HG03139 (cell line): ENCODE data around the gene PYGB.
"Not testable (repeated sequence)": the region's sequence is repeated elsewhere in the genome, so short reads cannot be mapped to it uniquely, and the experiment has no call there.

Experiments used
- ATAC-seq: cut with Tn5 transposase; IDR thresholded peaks from one replicate; pipeline ENCODE4 v1.9.1; 2021; ENCODE audit not compliant: unreplicated experiment

Gene PYGB

DNA sequence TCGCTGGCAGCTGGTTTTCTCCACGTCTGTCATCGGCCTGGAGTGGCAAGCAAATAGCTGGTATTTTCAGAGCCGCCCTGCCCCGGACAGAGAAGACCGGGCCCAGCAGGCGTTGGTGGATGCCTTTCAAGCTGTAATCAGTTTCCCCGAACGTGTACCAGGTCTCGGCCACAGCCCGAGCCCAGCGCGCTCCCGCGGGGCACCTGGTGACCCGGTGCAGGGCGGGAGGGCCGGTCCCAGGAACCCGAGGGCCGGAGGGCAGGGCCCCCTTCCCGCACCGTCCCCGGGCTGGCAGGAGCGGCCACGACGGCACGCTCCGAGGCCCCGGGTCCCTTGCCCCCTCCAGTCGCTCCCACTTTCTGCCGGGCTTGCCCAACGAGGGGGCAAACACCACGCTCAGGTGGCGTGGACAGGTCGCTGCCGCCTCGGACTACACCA lies 348 bp upstream of the PYGB start:
- ATAC-seq = peak; percentile 18

DNA sequence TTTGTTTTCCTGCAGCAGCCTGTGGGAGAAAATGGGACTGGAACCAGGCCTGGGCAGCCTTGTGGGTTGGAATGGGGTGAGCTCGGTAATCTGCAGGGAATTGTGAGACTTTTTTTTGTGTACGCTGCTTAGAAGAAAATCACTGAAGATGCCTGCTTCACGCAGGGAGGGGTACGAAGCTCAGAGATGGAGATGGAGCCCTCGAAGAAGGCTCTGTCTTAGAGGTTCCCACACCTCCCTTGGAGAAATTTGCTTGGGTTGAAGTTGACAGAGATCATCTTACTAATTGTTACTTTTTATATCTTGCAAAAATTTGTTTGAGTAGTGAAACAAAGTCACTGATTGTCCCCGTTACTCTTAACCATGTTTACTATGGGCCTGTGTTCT lies 894 bp downstream of the PYGB start:
- no peak for ATAC-seq

DNA sequence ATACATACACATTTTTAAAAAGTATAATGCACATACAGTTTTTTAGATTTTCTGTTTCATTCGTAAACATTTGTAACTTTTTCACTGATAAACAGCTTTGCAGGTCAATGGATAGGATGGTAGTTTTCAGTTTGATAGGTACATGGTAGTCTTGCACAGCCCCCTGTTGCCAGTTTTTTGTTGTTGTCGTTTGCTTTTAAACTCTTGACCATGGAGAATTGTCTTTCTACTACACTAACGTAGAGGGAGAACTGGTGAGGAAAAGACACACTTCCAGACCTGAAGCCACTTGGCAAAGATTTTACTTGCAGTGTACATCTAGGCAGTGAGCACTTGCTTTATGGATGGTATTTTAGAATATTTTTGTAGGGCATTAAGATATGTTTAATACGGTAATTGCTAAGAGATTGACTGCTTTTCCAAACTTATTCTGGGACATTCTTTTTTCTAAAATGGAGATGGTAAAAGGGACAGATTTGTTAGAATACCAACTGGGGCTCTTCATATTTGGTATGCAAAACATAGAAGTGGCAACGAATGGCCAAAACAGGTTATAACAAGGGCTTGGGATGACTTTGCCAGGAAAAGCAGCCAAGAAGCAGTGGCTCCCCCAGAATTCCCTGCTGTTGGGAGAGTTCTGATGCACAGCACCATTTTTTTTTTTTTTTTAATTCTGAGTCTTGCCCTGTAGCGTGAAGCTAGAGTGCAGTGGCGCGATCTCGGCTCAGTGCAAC lies 1.5 kb downstream of the PYGB start:
- no peak for ATAC-seq

DNA sequence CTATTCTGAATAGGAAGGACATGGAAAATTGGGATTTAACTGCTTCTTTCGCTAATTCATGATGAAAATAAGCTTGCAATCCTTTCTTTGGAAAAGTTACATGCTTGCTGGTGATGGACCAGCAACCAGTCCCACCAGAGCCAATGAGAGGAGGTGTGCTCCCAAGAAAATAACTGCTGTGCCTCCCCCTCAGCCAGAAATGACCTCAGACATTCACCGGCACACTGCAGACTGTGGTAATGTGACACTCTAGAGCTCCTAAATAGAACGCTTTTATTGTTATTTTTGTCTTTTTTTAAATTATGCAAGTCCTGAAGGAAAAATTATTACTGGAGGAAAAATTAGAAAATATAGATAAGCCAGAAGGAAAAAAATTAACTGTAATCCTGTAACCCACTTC lies 2.6 kb downstream of the PYGB start:
- ATAC-seq = no peak

DNA sequence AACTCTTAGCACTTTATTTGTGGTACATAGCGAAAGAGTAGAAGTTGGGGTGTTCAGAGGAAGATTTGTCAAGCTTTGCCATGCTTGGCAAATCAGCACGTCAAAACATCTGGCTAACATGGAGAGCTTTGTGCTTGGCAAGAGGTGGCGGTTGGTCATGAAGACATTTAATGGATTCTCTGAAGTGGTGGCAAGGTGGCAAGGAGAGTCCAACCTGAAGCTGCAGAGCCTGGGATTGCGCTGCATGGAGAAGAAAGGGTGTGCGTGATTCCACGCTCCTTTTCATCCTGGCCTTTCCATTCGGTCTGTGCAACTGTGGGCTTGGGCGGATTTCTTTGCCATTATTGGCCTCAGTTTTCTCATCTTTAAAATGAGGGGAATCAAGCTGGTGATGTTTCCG lies 3.1 kb downstream of the PYGB start:
- no peak for ATAC-seq

DNA sequence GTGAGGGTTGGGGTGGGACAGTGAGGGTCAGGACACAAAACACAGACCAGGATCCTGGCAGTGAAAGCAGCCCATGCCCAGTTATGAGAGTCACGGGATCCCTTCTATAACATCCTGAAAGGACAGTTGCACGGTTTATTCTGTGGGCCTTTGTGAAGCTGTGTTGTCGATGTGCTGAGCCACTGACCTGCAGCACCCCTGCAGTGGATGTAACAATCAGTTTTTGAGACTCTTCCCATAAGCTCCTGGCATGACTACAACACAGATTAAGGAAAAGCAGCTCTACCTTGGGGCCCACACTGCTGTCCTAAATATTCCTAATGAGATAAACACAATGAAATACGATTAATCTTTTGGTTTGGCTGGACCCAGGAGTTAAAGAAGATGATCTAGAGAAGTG lies 3.7 kb downstream of the PYGB start:
- no peak for ATAC-seq

DNA sequence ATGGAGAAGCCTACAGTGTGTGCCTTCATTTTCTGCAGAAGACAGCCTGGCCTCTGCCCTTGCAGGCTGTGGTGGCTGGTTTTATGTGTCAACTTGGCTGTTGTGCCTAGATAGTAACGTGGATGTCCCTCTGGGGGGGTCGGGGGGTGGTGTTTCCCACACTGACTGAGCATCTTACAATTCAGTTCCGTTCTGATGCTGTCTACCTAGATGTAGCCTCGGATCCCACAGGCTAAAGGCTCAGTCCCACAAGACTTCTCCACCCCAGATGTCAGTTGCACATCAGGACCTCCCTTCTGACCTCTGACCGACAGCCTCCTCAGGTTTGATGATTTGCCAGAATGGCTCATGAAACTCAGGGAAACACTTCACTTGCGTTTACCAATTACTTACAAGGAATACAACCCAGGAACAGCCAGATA lies 4.4 kb downstream of the PYGB start:
- no peak for ATAC-seq

DNA sequence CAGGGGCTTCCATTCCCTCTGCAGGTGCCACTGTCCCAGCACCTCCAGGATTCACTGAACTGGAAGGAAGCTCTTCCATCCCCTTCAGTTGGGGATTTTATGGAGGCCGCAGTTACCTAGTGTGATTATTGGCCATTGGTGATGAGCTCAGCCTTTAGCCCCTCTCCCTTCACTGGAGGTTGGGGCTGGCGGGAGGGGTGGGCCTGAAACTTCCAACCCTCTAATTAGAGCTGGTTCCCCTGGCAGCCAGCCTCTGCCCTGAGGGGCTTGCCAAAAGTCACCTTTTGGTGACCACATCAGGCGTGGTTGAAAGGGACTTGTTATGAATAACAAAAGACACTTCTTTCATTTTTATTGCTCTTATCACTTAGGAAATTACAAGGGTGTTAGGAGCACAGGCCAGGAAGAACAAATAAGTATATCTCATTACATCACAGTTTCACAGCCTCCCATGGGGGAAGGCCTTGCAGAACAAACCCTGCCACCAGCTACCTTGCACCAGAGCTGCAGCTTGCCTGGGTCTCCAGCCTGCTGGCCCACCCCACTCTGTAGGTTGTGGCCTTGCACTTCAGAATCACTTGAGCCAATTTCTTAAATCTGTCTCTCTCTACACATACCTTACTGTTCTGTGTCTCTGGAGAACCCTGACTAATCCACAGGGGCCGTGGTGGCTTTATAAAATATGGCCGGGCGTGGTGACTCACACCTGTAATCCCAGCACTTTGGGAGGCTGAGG lies 5.0 kb downstream of the PYGB start:
- no peak for ATAC-seq

DNA sequence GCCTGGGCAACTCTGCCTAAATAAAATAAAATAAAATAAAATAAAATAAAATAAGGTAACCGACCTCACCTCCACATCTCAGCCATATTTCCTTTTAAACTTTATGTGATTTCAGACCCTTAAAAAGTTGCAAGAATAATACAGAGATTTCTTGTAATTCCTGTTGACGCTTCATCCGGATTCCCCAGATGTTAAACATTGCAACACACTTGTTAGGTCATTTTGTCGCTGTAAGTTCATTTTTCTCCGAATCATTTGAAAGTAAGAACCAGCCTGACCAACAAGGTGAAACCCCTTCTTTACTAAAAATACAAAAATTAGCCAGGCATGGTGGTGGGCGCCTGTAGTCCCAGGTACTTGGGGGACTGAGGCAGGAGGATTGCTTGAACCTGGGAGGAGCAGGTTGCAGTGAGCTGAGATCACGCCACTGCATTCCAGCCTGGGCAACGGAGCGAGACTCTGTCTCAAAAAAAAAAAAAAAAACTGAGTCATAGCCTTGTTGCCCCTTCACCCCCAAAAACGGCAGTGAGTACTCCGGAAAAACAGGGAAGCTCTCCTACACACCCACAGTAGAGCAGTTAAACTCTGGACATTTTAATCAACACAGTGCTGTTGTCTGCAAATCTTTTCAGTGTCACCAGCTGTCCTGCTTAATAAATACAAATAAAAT lies 5.9 kb downstream of the PYGB start:
- no peak for ATAC-seq

DNA sequence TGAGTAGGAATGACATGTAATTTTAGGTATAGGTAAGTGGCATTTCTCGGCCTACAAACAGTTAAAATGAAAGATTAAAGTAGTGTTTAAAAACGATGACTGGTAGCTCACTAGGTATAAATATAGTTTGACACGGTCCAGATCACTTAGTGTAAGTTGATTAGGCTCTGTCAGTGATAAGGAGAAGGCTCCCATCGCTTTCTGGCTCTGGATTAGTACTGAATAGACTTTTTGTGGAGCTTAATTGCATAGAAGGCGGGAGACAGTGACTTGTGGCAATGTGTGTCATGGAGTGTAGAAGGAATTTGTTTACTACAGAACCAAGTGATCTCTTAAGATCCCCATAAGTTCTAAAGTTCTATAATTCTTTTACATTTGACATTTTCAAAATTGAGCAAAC lies 6.7 kb downstream of the PYGB start:
- no peak for ATAC-seq

DNA sequence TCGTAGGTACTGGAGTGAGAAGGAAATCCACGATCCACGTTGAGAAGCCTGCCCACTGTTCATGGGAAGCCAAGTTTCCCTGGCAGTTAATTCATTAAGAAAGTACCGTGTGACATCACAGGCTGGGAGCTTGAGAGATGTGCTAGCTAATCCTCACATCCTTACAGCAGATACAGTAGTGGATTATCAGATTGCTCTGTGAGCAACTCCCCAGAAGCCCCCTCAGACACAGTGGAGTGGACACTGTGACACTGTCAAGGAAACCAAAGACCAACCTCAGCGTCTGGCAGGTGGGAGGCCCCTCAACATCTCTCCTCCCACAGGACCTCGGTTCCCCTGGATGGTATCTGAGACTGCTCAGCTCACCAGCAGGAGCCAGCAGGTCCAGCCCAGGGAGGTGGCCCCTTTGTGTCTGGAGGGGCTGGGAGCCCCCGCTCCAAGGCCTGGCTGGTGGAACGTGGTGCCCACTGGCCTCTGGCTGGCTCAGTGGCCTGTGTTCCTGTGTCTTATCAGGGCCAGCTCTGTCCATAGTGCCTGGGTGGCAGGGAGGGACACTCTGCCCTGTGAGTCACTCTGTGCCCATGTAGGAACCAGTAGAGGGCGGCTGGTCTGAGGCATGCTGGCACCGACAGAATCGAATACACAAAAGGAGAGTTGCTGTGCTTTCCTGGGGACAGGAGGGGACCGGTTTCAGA lies 7.2 kb downstream of the PYGB start:
- no peak for ATAC-seq

DNA sequence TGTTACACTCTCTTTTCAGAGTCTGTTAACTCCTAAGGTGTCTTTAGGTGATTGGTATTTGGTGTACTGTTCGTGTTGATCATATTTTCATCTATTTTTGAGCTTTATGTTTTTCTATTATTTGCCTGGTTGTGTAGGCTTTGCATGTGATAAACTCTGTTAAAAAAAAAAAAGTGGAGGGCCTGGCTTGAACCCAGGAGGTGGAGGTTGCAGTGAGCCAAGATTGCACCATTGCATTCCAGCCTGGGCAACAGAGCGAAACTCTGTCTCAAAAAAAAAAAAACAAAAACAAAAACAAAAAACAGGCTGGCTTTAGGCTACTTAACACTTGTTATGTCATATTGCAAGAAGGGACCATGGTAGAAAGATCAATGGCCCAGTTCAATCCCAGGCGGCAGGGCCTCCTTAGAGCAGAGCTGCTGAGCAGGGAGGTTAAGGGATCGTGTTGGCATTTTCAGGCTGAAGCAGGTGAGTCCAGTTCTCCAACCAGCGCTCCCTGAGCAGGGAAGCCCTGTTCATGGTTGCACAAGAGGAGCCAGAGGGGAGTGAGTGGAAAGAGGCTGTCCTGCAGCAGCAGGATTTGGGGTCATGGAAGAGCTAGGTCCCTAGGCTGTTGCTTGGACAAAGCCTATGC lies 8.5 kb downstream of the PYGB start:
- ATAC-seq = no peak

DNA sequence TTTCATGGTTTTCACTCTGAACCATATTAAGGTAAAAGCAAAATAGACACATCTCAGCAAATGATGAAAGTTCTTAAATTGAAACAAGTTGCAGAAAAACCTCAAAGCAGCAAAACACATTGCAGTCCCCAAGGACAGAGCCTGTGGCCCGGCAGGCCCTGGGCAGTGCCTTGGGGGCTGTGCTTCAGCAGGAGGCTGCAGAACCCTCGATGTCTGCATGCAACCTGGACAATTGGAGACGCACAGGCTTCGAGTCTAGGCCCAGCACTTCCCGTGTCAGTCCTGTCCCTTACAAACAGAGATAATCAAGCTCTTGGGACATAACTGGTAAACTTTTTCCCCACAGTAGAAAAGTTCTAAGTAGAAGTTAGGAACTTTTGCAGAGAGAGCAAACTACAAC lies 9.2 kb downstream of the PYGB start:
- no peak for ATAC-seq

DNA sequence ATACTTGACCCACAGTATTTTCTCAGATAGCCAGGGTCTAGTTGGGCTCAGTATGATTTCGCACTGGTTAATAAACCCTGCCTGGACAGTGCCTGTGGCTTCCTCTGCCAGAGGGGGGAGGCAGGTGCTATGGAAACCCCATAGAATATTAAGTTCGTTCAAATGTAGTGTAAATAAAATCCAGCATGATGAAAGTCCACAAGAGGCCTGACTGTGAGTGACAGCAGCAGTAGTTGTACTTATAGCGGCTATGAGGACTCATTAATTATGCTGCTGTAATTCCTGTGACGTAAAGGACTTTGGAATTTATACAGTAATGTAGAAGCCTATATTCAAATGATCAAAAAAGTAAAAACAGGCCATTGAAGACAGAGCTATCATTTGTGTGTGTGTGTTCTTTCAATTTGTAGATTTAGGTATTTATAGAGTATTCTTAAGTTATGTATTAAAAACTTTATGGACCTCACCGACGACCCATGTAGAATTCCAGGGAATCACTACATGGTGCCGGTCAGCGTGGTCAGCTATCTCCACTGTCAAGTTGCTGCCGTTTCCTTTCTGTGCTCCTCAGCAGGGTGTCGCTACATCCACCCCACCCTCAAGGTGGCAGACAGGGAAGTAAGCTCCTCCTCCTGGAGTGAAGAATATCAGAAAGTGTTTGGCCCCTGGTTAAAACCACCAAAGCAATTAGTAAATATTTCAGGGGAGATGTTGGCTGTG lies 10.0 kb downstream of the PYGB start:
- ATAC-seq = no peak

DNA sequence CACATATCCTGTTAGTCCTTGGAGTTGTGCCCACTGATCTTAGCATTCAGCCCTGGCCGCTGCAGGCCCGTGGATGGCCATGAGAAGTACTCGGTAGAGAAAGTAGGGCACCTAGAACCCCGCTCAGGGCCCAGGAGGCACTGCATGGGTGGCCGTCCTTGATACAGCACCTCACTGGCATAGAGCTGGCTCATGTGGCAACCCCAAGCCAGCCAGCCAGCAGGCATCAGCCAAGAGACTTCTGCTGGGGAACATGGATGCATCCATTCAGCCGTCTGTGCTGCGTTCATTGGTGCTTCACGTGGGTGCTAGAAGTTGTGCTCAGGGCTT lies 10.6 kb downstream of the PYGB start:
- no peak for ATAC-seq

DNA sequence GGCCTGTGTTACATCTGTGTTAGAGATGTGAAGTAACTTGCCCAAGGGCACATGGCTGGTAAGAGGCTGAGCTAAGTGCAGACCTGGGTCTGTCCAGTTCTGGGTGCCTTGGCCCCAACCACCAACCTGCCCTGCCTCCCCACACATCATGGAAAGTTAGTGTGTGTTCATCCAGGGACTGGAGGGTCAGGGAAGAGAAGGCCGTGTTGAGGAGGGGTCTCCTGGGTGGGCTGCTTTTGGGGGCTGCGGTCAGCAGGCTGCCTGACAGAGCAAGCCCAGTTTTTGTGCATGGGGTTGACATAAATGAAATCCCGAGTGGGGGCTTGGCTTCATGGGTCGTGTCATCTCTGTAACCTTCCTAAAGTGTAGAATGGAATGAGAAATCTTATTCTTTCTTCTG lies 10.9 kb downstream of the PYGB start:
- no peak for ATAC-seq

DNA sequence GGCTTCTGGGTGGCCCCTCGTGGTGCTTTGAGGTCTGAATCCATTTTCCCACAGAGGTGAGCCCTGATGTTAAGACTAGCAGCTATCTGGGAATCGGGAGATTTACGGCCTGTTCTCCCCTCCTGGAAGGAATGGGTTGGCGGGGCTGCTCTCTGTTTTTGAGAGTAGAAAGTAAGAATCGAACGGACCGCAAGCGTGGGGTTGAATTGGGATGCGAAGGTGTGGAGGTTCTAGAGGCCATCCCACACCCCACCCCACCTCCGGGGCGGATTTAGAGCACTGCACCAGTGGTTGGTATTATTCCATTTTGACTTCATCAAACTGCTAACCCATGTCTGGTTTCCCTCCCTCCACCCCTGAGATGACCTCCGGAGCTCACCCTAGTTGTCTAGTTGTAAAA lies 11.5 kb downstream of the PYGB start:
- ATAC-seq = no peak

DNA sequence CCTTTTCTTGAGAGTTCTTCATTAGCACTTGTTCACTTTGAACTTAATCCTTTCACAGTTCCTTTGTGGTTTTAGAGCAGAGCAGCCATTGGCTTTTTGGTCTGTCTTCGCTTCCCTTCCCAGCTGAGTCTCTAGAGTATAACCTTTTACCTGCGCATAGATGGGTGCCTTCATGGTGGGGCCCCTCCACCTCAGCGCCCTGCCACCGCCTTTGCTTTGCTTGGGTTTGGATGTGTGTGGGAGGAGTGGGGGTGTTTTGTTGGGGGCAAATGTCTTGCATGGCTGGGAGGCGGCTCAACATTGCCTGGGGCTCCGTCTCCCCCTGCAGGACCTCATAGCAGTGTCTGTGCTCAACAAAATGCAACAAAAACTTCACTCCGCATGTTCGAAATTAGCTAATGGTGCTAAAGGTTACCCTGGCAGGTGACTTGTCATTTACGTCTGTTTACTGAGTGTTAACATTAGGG lies 11.9 kb downstream of the PYGB start:
- ATAC-seq = no peak

DNA sequence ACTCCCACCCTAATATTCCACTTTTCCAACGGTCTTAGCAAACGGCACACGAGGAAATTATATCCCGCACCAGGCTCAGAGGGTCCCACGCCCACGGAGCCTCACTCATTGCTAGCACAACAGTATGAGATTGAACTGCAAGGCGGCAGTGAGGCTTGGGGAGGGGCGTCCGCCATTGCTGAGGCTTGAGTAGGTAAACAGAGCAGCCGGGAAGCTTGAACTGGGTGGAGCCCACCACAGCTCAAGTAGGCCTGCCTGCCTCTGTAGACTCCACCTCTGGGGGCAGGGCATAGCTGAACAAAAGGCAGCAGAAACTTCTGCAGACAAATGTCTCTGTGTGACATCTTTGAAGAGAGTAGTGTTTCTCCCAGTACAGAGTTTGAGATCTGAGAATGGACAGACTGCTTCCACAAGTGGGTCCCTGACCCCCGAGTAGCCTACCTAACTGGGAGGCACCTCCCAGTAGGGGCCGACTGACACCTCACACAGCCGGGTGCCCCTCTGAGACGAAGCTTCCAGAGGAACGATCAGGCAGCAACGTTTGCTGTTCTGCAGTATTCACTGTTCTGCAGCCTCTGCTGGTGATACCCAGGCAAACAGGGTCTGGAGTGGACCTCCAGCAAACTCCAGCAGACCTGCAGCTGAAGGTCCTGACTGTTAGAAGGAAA lies 13.0 kb downstream of the PYGB start:
- ATAC-seq = not testable (repeated sequence)
